ENCODE data around the gene KLRG1. TPM values are rescaled to one million over a fixed set of nuclear protein-coding genes. Genes with fewer than 3 reads are reported as not detected.

KLRG1 gene
- total RNA-seq, 2 experiments from 2014 or later = 7.6 to 8.7 TPM

GRCh38 chr12:8969861-8970411 lies 19.4 kb upstream of the KLRG1 start:
- ChIA-PET POLR2A (no interaction called here), CTCF (no interaction called here)

GRCh38 chr12:8970432-8970831 lies 18.9 kb upstream of the KLRG1 start:
- CTCF ChIA-PET = no interaction called here
- POLR2A ChIA-PET = no interaction called here

GRCh38 chr12:8980137-8980536 lies 9.2 kb upstream of the KLRG1 start:
- CTCF ChIA-PET = no interaction called here

GRCh38 chr12:8985213-8985754 lies 4.1 kb upstream of the KLRG1 start:
- ChIA-PET POLR2A (no interaction called here), CTCF (no interaction called here)

More at GRCh38 chr12:8980137-8980536, 9.2 kb upstream of the KLRG1 start:
- POLR2A ChIA-PET = interaction anchor here (0.8 kb wide), 1 partner anchor 12 kb away, joined by 3 read pairs; no protein-coding TSS in a partner anchor

GRCh38 chr12:8987163-8987562 lies 2.2 kb upstream of the KLRG1 start:
- ChIA-PET CTCF (no interaction called here), POLR2A (no interaction called here)

GRCh38 chr12:8987685-8988084 lies 1.7 kb upstream of the KLRG1 start:
- ChIA-PET POLR2A (no interaction called here), CTCF (no interaction called here)

- ChIA-PET POLR2A (interaction anchor here (0.8 kb wide), 1 partner anchor 42 kb away, joined by 3 read pairs; the partner anchor contains the start of gene M6PR), CTCF (interaction anchor here (1.0 to 1.2 kb wide), 3 partner anchors 41 to 77 kb away, joined by 3 read pairs; partner anchors contain the start of gene PHC1)
Observed at GRCh38 chr12:8991371-8992345, 2.3 kb downstream of the KLRG1 start.

- CTCF ChIA-PET = no interaction called here
- POLR2A ChIA-PET = no interaction called here
Observed at GRCh38 chr12:8993827-8994226, 4.5 kb downstream of the KLRG1 start.

- CTCF ChIA-PET = interaction anchor here (0.7 kb wide), 1 partner anchor 29 kb away, joined by 4 read pairs; no protein-coding TSS in a partner anchor
Observed at GRCh38 chr12:8995021-8995775, 5.9 kb downstream of the KLRG1 start.

GRCh38 chr12:8996682-8997405 lies 7.5 kb downstream of the KLRG1 start:
- POLR2A ChIA-PET = interaction anchor here (0.8 to 1.1 kb wide), 3 partner anchors 29 to 42 kb away, joined by 3 to 4 read pairs (median 3); no protein-coding TSS in a partner anchor
- CTCF ChIA-PET = no interaction called here

More at GRCh38 chr12:8995021-8995775, 5.9 kb downstream of the KLRG1 start:
- POLR2A ChIA-PET = interaction anchor here (1.0 kb wide), 1 partner anchor 42 kb away, joined by 4 read pairs; no protein-coding TSS in a partner anchor

GRCh38 chr12:9001233-9001632 lies 11.9 kb downstream of the KLRG1 start:
- ChIA-PET CTCF (interaction anchor here (1.2 kb wide), 1 partner anchor 50 kb away, joined by 3 read pairs; no protein-coding TSS in a partner anchor), POLR2A (no interaction called here)

- CTCF ChIA-PET = no interaction called here
- POLR2A ChIA-PET = no interaction called here
Observed at GRCh38 chr12:9002335-9002734, 13.0 kb downstream of the KLRG1 start.

- CTCF ChIA-PET = no interaction called here
- POLR2A ChIA-PET = interaction anchor here (0.7 kb wide), 1 partner anchor 10 kb away, joined by 3 read pairs; no protein-coding TSS in a partner anchor
Observed at GRCh38 chr12:9022592-9022991, 33.2 kb downstream of the KLRG1 start.

- ChIA-PET CTCF (interaction anchor here (0.6 kb wide), 1 partner anchor 29 kb away, joined by 4 read pairs; no protein-coding TSS in a partner anchor), POLR2A (no interaction called here)
Observed at GRCh38 chr12:9024512-9024911, 35.2 kb downstream of the KLRG1 start.

GRCh38 chr12:9027161-9028059 lies 38.1 kb downstream of the KLRG1 start:
- CTCF ChIA-PET = interaction anchor here (1.2 to 1.7 kb wide), 2 partner anchors 22 to 78 kb away, joined by 5 to 6 read pairs; partner anchors contain the start of gene M6PR
- POLR2A ChIA-PET = interaction anchor here (0.7 to 1.0 kb wide), 2 partner anchors 77 to 81 kb away, joined by 4 to 5 read pairs; partner anchors contain the start of gene M6PR

- CTCF ChIA-PET = interaction anchor here (1.0 kb wide), 1 partner anchor 18 kb away, joined by 3 read pairs; no protein-coding TSS in a partner anchor
- POLR2A ChIA-PET = no interaction called here
Observed at GRCh38 chr12:9030776-9031175, 41.4 kb downstream of the KLRG1 start.

GRCh38 chr12:9032202-9032964 lies 43.0 kb downstream of the KLRG1 start:
- POLR2A ChIA-PET = interaction anchor here (0.6 kb wide), 1 partner anchor 10 kb away, joined by 3 read pairs; no protein-coding TSS in a partner anchor
- CTCF ChIA-PET = interaction anchor here (0.8 to 1.2 kb wide), 3 partner anchors 10 to 142 kb away, joined by 3 read pairs; no protein-coding TSS in a partner anchor

Data from activated CD8-positive, alpha-beta memory T cell treated with anti-CD3 and anti-CD28 coated beads for 36 hours (primary cell).